H1 (cell line): ENCODE measurements around the gene CCR8.

ENCODE experiments used
- CTCF ChIP-seq, 3 experiments: IDR thresholded peaks; 1 replicate in 2 of 3; 2 replicates in 1 of 3; pipeline versions ENCODE4 v1.5.1 to v1.6.1; 2011; ENCODE audit warnings: low read length in 3 of 3, mild to moderate bottlenecking in 3 of 3, inconsistent platforms in 2 of 3, low read depth in 1 of 3, moderate library complexity in 1 of 3; ENCODE audit not compliant: insufficient read depth in 1 of 3; ENCODE audit errors: control extremely low read depth in 1 of 3
- EP300 ChIP-seq, 2 experiments: IDR thresholded peaks; 1 replicate in 1 of 2; 2 replicates in 1 of 2; pipeline ENCODE4 v1.6.1; 2011 to 2012; ENCODE audit warnings: low read depth in 2 of 2, low read length in 2 of 2, mild to moderate bottlenecking in 2 of 2, borderline replicate concordance in 1 of 2, inconsistent platforms in 1 of 2, moderate library complexity in 1 of 2
- EZH2 ChIP-seq: fragments of 200-600 bp; sonication (generic); IDR thresholded peaks from 2 replicates; pipeline ENCODE4 v1.7.1; 2012; ENCODE audit warnings: low read depth, mild to moderate bottlenecking, moderate library complexity, low read length, inconsistent platforms; ENCODE audit not compliant: severe bottlenecking
- JUND ChIP-seq: IDR thresholded peaks from 2 replicates; pipeline ENCODE4 v1.6.1; 2011; ENCODE audit warnings: mild to moderate bottlenecking, improper control_type of control experiment, low read length
- KDM5A ChIP-seq: fragments of 200-600 bp; IDR thresholded peaks from 2 replicates; pipeline ENCODE4 v1.7.1; 2012; ENCODE audit warnings: mild to moderate bottlenecking, low read length, inconsistent platforms, mixed read lengths
- MAX ChIP-seq: IDR thresholded peaks from 2 replicates; pipeline ENCODE4 v1.6.1; 2012; ENCODE audit warnings: inconsistent platforms
- NRF1 ChIP-seq: IDR thresholded peaks from 2 replicates; pipeline ENCODE4 v1.6.1; 2011; ENCODE audit warnings: mild to moderate bottlenecking, low read depth, low read length, improper control_type of control experiment
- POLR2A ChIP-seq, 2 experiments: IDR thresholded peaks; 1 replicate in 1 of 2; 2 replicates in 1 of 2; pipeline ENCODE4 v1.6.1; 2011; ENCODE audit warnings: low read depth in 2 of 2, low read length in 2 of 2, mild to moderate bottlenecking in 2 of 2; ENCODE audit errors: control extremely low read depth in 1 of 2
- POLR2AphosphoS5 ChIP-seq: IDR thresholded peaks from 2 replicates; pipeline ENCODE4 v1.6.1; 2011; ENCODE audit warnings: low read depth, low read length
- RFX5 ChIP-seq: IDR thresholded peaks from 2 replicates; pipeline ENCODE4 v1.6.1; 2011; ENCODE audit warnings: low read depth, low read length, improper control_type of control experiment, borderline replicate concordance
- SIX5 ChIP-seq: IDR thresholded peaks from 2 replicates; pipeline ENCODE4 v1.6.1; 2011; ENCODE audit warnings: mild to moderate bottlenecking, low read depth, low read length
- SP1 ChIP-seq: IDR thresholded peaks from 2 replicates; pipeline ENCODE4 v1.6.1; 2011; ENCODE audit warnings: low read depth, low read length
- SRF ChIP-seq: IDR thresholded peaks from 2 replicates; pipeline ENCODE4 v1.6.1; 2011; ENCODE audit warnings: mild to moderate bottlenecking, low read depth, low read length, moderate library complexity
- TBP ChIP-seq: IDR thresholded peaks from 2 replicates; pipeline ENCODE4 v1.6.1; 2011; ENCODE audit warnings: low read depth, low read length, improper control_type of control experiment

GRCh38 chr3:39281533-39281932 is 48.0 kb upstream of the CCR8 start:
- no peak for TF ChIP-seq EP300 (IDR thresholded peaks at IDR 0.05; ENCODE audit: borderline replicate concordance in 1 of 2, low read depth in 2 of 2, low read length in 2 of 2)
- no peak for TF ChIP-seq SRF
- no peak for TF ChIP-seq MAX
- no peak for TF ChIP-seq TBP
- no peak for TF ChIP-seq CTCF (IDR thresholded peaks at IDR 0.05; ENCODE audit: control extremely low read depth in 1 of 3, insufficient read depth in 1 of 3, low read depth in 1 of 3, low read length in 3 of 3)
- no peak for TF ChIP-seq NRF1
- TF ChIP-seq POLR2A (IDR thresholded peaks at IDR 0.05; ENCODE audit: control extremely low read depth in 1 of 2, low read depth in 2 of 2, low read length in 2 of 2): no peak
- no peak for TF ChIP-seq SIX5
- no peak for TF ChIP-seq RFX5
- no peak for TF ChIP-seq SP1
- no peak for TF ChIP-seq KDM5A
- TF ChIP-seq JUND: no peak
- no peak for TF ChIP-seq EZH2
- no peak for TF ChIP-seq POLR2AphosphoS5
